Activated CD4-positive, alpha-beta T cell treated with anti-CD3 and anti-CD28 coated beads for 1 hour (primary cell): Measurements from ENCODE around the gene PACRGL.

Source experiments
- DNase-seq: peaks from one replicate; pipeline ENCODE4 v3.0.0-alpha.2; 2020

Gene PACRGL

DNA sequence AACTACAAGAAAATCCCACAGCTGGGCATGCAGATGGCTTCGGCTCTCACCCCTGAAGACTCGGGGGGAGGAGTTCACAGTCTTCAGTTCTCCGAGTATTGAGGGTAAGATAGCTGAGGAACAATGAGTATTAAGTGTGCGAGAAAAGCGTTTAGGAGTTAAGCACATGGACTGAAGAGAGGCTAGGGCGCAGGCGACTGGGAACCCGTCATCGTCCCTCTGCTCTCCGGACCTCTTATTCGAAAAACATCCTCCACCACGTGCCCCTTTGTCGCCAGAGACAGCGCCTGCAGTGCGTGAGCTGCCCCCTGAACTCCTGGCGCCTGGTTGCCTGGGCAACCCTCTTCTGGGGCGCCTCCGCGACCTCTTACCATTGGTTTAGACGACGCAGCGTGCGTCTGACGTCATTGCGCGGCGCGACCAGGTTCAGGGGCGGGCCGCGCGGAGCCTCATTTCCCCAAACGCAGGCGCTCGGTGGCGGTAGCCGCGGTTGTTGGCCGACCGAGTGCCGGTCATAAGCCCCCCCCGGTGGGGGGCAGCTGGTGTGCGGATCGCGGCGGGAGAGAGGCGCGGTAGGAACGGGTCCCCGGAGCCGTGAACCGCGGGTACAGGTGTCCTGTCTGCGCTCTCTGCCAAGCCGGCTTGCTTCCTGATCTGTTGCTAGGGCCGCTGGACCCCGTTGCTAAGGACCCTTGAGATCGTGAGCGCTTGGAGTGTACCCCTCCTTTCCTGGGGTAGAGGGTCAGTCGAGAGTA lies at the start of gene PACRGL:
PACRGL (plus strand) TSS at position 452 of the 755 bp plus-strand sequence. CDS start 4,024 bp downstream, outside the sequence.
- DNase-seq: peak; percentile 86

- DNase-seq: no peak
Observed at GRCh38 chr4:20652226-20652885, 47.9 kb upstream of the PACRGL start.

DNA sequence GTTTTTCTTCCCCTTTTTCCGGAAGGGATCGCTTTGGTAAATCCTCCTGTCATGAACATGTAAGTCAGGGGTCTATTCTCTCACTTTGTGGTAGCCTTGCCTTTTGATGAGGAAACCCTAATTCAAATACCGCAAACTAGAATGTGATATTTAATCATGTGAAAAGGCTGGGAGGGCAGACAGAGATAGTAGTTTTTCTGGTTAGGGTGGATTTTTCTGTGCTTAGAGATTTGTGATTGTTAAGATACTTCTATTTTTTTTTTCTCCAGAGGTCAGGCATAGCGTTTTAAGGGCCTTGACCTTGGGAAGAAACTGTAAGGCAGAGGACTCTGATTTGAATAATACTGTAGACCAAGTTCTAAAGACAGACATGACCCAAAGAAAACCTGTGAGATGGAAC lies 41.8 kb upstream of the PACRGL start:
- DNase-seq: no peak

- DNase-seq: no peak
Observed at GRCh38 chr4:20662851-20663250, 37.4 kb upstream of the PACRGL start.

- no peak for DNase-seq
Observed at GRCh38 chr4:20666012-20666860, 34.0 kb upstream of the PACRGL start.

DNA sequence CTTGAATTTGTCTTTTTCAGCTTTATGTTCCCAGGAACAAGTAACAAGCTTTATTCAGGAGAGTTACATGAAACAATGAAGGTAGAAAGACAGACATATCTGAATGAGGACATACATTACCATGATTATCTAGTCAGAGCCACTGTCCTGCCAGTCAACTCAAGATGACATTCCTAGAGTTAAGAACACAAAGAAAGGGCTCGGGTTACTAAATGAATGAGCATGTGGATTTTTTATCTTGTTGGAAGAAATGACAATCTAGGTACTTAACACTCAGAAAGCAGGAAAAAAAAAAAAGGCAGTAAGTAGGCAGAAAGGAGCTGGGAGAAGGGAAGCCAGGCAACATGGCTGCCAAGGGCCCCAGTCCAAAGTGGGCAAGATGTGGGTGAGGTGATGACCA lies 28.0 kb upstream of the PACRGL start:
- DNase-seq: no peak

- DNase-seq: no peak
Observed at GRCh38 chr4:20675786-20676185, 24.5 kb upstream of the PACRGL start.

DNA sequence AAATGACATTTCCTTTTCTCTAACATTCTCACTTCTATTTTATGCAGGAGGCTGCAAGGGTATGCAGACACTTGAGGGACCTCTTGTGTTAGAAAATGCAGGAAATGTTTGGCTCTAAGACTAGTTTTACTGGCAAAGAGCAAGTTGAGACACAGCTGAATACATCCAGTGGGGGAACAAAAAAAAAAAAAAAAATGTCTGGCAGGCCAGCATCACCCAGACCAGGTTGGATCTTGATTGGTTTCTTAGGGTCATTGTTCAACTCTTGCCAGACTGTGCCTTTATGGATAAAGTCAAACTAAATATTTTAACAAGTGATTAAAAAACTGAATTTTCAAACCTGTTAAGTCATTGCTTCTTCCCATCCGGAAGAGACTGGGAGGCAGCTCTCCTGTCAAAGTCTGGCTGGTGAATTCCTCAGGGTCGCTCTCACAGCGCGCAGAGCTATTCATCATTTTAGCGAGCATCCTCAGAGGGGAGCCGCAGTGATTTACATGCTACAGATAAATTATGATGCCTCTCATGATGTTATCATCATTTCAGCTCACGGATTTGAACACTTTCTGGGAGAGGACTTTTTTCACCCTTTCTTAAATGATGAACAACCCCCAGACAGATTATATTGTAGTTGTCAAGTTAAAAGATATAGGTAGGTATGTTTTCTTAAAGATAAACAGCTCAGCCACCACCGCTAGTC lies 23.6 kb upstream of the PACRGL start:
- no peak for DNase-seq

GRCh38 chr4:20678400-20678799 lies 21.9 kb upstream of the PACRGL start:
- DNase-seq: no peak

DNA sequence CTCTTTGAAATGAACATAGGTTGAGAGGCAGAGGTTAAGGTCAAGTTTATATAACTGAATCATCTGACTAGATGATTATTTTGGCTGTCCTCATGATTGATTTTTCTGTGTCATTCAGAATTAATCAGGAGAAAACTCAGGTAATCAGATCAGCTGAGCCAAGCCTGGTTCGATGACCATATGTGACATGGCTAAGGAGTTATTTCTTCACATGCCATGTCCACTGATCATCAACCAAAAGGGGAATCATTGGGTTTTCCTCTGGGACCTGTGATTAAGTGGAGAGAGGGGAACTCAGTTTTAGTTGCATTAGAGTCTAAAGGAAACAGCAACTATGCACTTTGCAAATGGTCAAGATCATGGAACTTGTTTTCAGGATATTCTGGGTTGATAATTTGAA lies 20.3 kb upstream of the PACRGL start:
- no peak for DNase-seq

DNA sequence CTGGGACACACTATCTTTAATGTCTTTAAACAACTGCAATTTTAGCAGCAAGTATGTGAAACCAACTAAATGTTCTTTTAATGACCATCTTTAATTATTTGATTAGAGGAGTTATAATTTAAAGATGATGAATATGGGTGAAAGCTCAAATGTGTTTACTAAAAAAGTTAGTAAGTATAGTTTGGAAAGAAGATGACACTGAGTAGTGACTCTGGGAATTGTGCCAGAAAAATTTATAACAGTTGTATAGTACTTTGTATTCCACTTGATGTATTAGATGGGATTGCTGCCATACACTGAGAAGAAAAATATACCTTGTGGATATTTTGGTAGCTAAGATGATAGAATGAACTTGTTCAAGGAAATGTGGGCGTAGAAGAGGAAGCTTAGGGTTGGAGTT lies 19.5 kb upstream of the PACRGL start:
- no peak for DNase-seq

GRCh38 chr4:20681271-20681670 lies 19.0 kb upstream of the PACRGL start:
- DNase-seq: no peak

DNA sequence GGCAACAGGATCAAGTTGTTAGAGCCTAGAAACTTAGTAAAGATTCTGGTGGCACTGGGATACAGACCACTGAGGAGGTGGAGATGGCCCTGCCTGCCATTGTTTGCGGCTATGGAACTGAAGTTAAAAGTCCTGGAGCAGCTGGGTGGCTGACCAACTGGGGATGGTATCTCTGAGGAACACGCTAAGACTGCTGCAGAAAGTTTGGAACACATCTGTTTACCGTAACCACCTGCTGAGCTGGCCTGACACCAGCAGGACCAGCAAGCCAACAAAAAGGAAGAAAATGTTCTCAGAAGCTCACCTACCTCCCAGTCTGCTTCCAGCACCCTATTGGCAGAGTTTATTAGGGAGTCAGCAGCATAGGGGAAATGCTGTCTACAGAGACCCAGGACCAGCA lies 17.4 kb upstream of the PACRGL start:
- no peak for DNase-seq

DNA sequence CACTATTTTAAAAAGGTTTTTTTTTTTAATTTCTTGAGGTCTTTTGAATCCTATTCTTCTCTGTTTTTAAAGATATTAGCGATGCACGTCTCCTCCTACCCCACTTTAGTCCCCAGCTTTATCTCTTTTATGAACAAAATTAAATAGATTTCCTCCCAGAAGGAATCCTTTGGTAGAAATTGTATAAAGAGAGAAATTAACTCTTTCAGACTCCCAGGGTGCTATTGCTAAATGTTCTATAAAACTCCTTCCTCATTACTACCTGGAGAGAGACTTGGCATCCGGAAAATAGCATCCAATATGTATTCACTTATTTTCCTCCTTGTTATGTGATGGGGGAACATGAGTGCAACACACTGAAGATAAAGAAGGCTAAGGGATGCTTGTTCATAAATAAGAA lies 16.5 kb upstream of the PACRGL start:
- no peak for DNase-seq

- DNase-seq: no peak
Observed at GRCh38 chr4:20684852-20685763, 15.2 kb upstream of the PACRGL start.

DNA sequence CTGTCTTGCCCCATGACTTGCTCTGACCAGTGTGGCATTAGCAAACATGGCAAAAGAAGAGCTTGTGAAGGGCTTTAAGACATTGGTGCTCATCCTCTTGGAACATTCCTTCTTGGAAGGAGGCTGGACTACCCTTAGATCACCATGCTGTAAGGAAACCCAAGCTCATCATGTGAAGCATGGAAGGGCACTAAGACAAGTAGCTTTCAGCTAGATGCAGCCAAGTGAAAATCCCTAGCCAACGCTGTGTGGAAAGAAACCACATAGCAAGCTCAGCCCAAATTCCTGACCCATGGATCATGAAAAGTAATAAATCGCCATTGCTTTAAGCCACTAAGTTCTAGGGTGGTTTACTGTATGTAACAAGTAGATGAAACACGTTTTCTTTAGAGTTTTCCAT lies 12.4 kb upstream of the PACRGL start:
- no peak for DNase-seq

- DNase-seq: no peak
Observed at GRCh38 chr4:20696815-20697214, 3.4 kb upstream of the PACRGL start.

DNA sequence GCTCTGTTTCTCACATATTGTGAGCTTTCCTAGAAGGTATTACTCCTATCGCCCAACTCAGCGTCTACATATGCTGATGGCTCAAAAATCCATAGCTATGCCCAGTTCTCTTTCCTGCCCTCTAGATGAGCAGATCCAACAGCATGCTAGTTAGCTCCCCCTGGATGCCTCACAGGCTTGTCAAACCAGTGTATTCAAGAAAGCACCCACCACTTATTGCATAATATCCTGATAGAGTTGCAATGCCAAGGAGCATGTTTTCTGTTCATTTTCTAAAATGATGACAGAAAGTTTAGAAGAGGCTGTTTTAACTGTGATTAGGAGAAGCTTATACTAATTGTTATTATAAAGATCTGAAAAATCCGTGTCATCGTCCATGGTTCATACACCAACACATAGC lies 1.9 kb upstream of the PACRGL start:
- DNase-seq: no peak

DNA sequence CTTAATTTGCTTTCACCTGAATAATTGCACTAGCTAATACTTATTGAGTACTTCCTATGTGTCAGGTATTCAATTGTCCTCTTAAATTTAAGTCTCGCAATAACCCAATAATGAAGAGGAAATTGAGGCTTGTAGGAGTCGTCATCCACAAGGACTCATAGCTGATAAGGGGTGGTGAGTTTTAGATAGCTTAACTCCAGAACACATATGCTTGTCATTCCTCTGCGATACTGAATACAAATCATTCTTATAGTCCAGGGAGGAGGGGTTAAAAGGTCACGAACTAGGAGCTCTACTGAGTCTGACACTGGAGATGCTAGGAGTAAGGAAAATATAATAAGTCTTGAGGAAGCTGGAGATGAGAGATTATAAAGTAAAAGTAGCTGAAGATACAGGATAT lies 1.4 kb upstream of the PACRGL start:
- DNase-seq: no peak

- DNase-seq: no peak
Observed at GRCh38 chr4:20711335-20711734, 11.1 kb downstream of the PACRGL start.

GRCh38 chr4:20723019-20723418 lies 22.8 kb downstream of the PACRGL start:
- DNase-seq: no peak

DNA sequence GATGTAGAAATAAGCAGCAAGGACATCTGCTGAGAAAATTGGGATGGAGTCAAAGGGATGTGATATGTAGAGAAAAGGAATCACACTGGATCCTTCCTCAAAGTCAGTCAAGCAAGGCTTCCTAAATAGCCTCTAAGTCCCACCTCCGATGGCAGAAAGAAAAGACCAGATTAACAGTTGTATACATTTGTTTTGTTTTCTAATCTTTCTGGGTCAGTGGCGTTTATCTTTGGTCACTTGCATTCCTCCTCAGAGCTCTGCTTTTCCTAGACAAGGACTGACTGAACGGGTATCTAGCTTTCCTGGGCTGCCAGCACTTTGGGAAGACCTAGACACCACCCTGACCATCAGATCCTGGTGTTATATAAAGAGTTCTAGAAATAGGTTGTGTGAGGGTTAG lies 23.2 kb downstream of the PACRGL start:
- DNase-seq: no peak
